ENCODE results near the gene CHIT1.
"Not testable (repeated sequence)": the region's sequence is repeated elsewhere in the genome, so short reads cannot be mapped to it uniquely, and the experiment has no call there.

Gene CHIT1

DNA sequence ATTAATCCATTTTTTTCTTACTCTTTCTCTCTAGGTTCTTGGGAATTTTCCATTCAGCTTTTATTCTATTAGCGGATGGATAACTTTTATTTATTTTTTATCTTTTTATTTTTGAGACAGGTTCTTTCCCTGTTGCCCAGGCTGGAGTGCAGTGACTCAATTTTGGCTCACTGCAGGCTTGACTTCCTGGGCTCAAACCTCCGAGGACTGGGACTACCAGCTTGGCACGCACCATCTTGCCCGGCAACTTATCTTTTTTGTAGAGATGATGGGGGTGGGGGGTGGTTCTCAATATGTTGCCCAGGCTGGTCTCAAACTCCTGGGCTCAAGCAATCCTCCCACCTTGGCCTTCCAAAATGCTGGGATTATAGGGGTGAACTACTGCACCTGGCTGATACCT is 36.1 kb upstream of the CHIT1 start:
- no peak for DNase-seq

DNA sequence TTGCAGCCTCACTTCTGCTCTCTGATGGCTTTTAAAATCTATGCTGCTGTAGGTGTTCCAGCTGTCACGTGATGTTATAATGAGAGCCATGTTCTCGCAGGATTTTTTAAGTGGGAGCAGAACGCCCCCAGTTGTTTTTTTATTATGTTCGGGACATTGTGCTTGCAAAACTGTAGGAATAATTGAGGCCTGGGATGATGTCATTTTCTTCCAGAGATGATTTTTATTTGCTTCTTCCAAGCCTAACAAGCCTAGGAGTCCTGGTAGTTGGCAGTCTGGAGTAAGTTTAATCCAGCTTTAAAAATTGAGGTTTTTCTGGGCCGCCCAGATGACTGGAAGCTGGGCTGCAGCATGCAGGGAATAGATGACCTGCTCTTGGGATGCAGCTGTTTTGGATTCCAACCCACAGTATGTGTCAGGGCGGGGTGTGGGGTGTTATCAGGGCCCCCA is 34.6 kb upstream of the CHIT1 start:
- no peak for DNase-seq

DNA sequence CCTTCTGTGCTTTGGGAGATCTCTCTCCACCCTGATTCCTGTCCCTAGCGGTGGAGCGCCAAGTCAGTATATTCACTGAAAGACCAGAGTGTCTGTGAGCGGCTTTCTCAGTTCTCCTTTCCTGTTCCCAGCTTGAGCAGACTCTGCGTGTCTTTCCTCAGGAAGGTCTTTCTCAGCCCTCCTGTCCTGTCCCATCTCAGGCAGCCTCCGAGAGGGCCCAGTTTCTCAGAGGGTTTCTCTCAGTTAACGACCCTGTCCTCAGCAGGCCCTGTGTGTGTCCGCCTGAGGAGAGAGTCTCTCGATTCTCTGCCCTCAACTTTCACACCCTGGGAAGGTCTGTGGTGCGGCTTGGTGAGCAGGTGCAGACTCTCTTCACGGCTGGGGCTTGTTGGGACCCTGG is 34.0 kb upstream of the CHIT1 start:
- no peak for DNase-seq

- DNase-seq, result peak in 1 of 2 experiments; percentile 46
Observed at GRCh38 chr1:203256636-203257035, 27.2 kb upstream of the CHIT1 start.

- not testable (repeated sequence) for DNase-seq
Observed at GRCh38 chr1:203254782-203255181, 25.3 kb upstream of the CHIT1 start.

DNA sequence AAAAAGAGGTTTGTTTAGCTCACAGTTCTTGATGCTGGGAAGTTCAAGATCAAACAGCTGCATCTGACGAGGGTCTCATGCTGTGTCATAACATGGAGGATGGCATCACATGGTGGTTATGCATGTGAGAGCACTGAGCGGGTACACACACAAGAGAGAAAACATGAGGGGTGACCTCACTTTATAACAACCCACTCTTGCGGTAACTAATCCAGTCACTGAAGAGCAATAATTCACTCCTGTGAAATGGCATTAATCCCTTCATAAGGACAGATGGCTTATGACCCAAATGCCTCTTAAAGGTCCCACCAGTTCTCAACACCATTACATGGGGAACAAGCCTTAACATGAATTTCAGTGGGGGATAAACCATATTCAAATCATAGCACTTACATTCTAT is 23.2 kb upstream of the CHIT1 start:
- DNase-seq, result no peak

DNA sequence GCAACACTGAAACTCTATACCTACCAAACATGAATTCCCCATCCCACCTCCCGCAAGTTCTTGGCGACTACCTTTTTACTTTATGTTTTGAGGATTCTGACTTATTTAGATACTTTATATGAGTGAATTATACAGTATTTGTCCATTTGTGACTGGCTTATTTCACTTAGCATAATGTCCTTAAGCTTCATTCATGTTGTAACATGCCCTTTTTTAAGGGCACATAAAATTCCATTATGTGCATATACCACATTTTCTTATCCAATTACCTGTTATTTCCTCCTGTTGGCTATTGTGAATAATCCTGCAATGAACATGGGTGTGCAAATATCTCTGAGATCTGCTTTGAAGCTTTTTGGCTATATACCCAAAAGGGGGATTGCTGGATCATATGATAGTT is 22.0 kb upstream of the CHIT1 start:
- DNase-seq, result no peak

DNA sequence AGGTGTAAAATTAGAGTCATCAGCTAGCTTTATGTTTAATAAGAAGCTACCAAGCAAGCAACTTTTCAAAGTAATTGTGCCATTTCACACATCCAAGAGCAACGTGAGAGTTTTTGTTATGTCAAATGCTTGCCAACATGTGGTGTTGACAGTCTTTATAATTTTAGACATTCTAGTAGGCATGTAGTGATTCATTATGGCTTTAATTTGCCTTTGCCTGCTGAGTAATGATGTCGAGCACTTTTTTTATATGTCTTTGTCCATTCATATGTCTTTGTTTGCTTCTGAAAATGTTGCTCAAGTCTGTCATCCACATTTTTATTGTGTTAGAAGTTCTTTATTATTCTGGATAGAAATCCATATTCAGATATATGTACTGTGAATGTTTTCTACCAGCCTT is 21.4 kb upstream of the CHIT1 start:
- DNase-seq, result no peak

DNA sequence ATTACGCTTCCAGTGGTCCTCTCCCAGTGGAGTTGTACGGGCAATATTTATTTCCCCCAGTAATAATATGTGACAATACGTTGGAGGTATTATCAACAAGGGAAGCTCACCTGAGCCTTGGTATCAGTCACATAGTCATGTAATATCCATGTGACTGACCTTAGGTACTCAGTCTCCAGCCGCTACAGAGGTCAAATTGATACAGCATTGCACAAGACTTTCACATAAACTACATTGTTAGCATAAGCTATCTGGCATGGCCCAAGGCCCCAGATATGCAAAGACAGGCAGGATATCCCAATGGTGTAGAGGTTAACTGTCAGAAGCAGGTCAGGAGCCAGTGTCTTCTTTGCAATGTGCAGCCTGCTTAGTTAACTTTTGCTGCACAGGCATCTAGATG is 15.3 kb upstream of the CHIT1 start:
- DNase-seq, result no peak

DNA sequence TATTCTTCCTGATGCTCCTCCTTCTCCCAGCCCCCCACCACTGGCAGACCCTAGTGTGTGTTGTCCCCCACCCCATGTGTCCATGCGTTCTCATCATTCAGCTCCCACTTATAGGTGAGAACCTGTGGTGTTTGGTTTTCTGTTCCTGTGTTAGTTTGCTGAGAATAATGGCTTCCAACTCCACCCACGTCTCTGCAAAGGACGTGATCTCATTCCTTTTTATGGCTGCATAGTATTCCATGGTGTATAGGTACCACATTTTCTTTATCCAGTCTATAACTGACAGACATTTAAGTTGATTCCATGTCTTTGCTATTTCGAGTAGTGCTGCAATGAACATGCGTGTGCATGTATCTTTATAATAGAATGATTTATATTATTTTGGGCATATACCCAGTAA is 12.2 kb upstream of the CHIT1 start:
- DNase-seq, result not testable (repeated sequence)

DNA sequence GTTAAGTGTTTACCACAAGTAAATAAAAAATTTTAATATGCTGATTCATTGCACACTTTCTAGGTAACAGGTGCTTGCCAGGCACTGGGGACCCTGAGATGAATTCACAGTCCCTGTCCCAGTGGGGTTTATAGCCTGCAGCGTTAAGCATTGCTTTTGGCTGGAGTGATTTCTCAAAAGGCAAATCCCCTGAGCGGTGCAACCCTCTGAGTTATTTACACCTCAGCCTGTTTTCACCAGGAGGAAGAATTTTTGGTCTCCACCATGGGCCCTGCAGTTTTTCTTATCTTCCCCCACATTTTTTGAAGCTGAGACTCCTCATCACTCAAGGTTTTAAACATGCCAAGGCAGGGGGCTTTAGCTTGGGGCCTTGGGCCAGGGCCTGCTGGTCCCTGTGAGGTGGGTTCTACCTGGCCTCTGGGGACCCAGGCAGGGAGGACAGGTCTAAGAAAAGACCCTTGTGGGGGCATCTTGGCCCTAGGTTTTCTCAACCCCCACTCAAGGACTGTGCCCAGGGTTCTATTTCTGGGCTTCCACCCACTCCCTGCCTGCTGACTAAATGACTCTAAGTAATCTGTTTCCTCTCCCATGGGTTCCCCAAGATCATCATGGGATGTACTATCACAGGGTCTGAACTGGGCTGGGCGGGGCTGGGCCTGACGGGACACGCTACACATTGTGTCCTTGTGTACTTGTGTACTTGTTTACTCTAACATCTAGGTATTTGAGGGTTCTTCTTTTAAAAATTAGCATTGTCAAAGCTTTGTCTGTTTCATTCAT is 10.2 kb upstream of the CHIT1 start:
- DNase-seq, result no peak

DNA sequence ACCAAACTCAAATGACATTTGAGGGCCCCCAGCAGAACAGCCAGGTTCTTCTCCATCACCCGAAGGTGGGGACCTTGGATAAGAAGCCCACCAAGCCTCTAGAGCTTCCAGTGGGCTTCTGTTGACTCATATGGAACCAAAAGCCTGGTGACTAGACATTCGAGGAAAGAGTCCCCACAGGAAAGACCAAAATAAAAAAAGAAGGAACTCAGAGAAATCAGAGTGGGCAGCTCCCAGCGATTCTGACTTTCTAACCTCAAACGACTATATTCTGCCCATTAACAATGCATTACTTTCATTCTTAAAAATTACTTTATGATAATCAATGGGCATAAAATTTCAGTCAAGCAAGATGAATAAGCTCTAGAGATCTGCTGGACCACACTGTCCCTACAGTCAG is 9.6 kb upstream of the CHIT1 start:
- DNase-seq, result no peak

GRCh38 chr1:203238535-203238934 is 9.1 kb upstream of the CHIT1 start:
- DNase-seq, result no peak

GRCh38 chr1:203234901-203235300 is 5.4 kb upstream of the CHIT1 start:
- not testable (repeated sequence) for DNase-seq

- DNase-seq, result no peak
Observed at GRCh38 chr1:203228670-203229069, 803 bp downstream of the CHIT1 start.

- no peak for DNase-seq
Observed at GRCh38 chr1:203227371-203228083, 1.9 kb downstream of the CHIT1 start.

- DNase-seq, result no peak
Observed at GRCh38 chr1:203225071-203225470, 4.4 kb downstream of the CHIT1 start.

GRCh38 chr1:203223012-203223775 is 6.3 kb downstream of the CHIT1 start:
- no peak for DNase-seq

- no peak for DNase-seq
Observed at GRCh38 chr1:203219934-203220333, 9.5 kb downstream of the CHIT1 start.

- no peak for DNase-seq
Observed at GRCh38 chr1:203219171-203219570, 10.3 kb downstream of the CHIT1 start.

DNA sequence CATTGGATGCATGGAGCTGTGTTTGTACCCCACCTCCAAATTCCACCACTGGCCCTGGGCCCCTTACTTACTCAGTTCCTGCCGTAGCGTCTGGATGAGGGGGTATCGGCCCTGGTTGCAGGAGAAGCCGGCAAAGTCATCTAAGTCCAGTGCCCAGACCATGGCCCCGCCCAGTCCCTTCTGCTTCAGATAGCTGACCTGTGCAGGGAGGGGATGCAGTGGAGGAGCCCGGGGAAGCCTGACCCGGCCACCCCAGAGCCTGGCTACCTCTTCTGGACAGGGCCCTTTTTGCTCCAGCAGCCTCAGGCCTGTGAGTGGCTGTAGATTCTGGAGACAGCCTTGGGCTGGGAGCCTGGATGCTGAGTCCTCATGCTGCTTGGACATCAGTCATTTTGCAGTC is 11.8 kb downstream of the CHIT1 start:
- no peak for DNase-seq

- no peak for DNase-seq
Observed at GRCh38 chr1:203217139-203217655, 12.3 kb downstream of the CHIT1 start.

Measured in activated T-cell treated with anti-CD3 and anti-CD28 coated beads, Interleukin-2, amount 50 U/mL, for 48 hours (primary cell).